Fibroblast of gingiva (primary cell): ENCODE data around the gene HFM1.
"Not testable (repeated sequence)": the region's sequence is repeated elsewhere in the genome, so short reads cannot be mapped to it uniquely, and the experiment has no call there.

Experiments used
- DNase-seq: peaks from one replicate; pipeline ENCODE4 v3.0.0-alpha.2; 2011; ENCODE audit warnings: low read depth

HFM1 gene

DNA sequence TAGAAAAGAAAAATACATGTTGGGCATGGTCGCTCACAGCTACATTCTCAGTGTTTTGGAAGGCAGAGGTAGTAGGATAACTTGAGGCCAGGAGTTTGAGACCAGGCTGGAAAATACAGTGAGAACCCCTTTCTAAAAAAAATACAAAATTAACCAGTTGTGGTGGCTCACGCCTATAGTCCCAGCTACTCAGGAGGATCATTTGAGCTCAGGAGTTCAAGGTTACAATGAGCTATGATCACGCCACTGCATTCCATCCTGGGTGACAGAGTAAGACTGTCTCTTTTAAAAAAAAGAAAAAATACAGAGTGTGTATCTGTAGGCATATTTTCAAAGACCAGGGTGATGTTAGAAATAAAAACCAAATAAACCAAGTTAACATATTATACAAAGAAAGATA, 57.8 kb downstream of the HFM1 start:
- DNase-seq: no peak

DNA sequence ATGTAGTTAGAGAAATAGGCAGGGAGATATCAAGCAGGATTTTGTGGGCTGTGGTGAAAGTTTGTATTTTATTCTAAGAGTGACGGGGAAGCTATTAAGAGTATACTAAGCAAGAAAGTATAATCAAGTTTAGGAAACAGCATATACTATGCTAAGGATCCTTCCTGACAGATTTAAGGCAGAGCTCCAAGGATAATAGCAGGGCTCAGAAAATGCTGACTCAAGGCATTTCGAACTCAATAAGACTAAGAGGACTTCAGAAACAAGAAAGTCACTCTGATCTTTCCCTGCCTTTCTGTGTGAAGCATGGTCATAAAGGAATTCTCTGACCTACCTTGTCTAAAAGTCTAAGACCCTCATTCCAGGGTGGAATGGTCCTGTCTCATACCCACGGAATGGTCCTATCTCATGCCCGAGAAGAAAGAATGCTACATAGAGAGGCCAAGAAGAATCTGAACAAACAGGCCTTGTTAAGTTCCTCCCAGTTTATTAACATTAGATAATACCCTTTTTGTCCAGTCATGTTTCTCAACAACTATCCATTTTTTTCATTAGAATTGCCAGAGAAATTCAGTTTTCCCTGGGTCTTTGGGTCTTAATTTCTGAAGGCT, 59.1 kb downstream of the HFM1 start:
- no peak for DNase-seq

DNA sequence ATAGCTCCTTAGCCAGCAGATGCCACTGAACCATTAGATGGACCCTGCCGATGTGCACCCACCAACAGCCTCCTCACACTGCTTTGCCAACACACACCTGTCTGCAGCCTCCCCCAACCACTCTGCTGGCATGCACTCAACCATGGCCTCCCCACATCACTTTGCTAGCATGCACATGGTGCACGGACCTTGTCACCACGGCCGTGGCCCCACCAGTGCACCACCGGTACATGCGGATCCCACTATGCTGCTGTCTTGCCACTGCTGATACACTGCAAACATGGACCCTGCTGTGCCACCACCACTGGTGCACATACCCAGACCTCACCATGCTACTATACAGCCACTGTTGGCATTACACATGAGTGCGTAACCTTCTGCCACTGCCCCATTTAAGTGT, 66.1 kb downstream of the HFM1 start:
- DNase-seq: no peak

DNA sequence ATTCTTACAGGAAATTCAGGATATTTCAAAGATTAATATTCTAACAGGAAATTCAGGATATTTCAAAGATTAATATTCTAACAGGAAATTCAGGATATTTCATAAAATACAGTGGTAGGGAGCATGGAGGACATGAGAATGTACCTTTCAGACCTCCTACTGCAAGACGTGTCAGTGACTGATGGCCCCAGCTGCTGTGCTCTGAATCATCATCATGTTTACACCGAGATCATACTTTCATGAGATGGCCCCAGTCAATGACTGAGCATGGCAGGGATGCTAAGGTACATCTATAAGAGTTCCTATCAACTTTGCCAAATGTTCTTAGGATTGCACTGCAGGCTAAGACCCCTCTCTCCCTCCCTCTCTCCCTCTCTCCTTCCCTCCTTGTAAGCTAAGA, 69.0 kb downstream of the HFM1 start:
- DNase-seq: no peak

DNA sequence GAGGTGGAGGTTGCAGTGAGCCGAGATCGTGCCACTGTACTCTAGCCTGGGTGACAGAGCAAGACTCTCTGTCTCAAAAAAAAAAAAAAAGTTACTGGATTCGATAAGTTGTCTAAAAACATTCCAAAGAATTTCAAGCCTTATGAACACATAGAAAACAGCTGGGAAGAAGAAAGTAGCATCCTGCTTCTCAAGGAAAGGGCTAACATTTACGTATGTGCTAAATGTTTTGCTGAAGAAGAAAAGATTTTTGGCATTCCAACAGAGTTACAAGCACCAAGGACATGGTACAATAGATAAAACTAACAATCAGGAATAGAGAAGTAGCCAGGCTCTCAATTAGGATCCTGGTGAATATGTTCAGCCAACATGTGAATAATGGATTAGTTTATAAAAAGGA, 69.8 kb downstream of the HFM1 start:
- DNase-seq: no peak

DNA sequence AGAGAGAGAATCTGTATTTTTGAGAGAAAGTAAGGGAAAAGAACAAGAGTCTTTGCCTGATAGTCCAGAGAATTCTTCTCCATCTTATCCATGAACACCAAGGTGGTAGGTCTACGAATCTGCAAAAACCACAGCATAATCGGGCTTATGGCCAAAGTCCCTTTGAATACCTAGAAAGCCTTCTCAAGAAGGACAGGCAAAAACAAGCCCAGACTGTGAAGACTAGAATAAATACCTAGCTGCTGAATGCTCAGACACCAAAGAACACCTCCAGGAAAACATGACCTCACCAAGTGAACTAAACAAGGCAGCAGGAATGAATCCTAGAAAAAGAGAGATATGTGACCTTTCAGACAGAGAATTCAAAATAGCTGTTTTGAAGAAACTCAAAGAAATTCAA, 79.2 kb downstream of the HFM1 start:
- no peak for DNase-seq

DNA sequence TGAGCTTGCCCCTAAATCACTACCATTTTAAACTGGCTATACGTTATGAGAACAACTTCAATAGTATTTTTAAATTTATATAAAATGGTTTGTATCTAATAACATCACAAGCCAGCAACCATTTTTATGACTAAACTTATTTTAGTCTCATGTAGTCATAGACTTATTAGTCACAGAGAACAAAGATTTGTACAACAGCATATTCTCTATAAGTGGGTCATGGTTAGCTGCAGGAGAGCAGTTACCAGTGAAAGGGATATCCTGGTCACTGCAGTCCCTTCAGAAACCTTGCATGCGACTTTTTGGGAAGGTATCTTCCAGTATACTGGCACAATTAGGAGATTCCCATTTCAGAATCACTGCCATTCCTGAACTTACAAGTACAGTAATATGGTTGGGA, 90.0 kb downstream of the HFM1 start:
- DNase-seq: no peak

DNA sequence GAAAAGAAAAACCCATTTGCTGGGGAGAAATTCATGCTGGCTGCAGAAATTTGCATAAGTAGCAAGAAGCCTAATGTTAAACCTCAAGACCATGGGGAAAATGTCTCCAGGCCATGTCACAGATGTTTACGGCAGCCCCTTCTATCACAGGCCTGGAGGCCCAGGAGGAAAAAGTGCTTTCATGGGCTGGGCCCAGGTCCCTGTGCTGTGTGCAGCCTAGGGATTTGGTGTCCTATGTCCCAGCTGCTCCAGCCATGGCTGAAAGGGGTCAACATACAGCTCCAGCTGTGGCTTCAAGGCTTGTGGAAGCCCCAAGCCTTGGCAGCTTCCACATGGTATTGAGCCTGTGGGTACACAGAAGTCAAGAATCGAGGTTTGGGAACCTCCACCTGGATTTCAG, 93.0 kb downstream of the HFM1 start:
- DNase-seq: no peak

DNA sequence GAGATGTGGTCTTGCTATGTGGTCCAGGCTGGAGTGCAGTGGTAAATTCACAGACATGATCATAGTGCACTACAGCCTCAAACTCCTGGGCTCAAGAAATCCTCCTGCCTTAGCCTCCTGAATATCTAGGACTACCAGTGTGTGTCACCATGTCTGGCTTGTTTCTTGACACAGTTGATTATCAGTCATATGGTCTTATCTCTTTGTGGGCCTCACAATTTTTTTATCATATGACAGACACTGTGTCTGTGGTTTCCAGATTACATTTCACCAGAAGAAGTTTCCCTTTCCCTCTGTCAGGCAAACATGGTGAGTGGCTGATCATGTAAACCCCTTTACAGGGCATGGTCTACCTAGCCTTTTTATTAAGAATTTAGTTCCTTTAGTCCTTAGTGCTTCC, 96.1 kb downstream of the HFM1 start:
- DNase-seq: no peak

DNA sequence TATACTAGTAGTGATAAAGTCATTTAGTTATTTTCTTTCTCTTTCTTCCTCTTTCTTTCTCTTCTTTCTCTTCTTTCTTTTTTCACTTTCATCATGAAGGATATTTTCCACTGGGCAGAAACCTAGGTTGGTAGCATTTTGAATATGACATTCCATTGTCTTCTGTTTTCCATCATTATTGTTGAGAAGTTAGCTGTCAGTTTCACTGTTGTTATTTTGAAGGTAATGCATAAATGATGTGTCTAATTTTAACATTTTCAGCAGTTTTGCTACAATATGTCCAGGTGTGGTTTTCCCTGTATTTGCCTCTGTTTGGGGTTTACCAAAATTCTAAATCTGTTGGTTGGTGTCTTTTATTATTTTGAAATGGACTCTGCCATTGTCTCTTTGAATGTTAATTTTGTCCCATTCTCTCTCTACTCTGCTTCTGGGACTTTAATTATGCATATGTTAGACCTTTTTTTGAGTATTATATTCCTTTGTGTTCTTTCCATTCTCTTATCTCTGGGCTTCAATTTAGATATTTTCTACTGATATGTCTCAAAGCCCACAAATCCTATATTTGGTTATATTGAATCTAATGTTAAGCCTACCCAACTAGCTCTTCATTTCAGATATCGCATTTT, 96.7 kb downstream of the HFM1 start:
- DNase-seq: no peak

DNA sequence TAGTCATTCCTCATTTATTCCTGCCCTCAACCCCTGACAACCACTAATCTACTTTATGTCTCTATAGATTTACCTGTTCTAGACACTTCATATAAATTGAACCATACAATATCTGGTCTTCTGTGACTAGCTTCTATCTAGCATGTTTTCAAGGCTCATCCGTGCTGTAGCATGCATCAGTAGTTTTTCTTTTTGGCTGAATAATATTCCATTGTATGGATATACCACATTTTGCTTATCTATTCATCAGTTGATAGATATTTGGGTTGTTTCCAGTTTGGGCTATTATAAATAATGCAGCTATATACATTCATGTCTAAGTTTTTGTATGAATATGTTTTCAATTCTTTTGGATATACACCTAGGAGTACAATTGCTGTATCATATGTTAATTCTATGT, 101.5 kb downstream of the HFM1 start:
- no peak for DNase-seq

DNA sequence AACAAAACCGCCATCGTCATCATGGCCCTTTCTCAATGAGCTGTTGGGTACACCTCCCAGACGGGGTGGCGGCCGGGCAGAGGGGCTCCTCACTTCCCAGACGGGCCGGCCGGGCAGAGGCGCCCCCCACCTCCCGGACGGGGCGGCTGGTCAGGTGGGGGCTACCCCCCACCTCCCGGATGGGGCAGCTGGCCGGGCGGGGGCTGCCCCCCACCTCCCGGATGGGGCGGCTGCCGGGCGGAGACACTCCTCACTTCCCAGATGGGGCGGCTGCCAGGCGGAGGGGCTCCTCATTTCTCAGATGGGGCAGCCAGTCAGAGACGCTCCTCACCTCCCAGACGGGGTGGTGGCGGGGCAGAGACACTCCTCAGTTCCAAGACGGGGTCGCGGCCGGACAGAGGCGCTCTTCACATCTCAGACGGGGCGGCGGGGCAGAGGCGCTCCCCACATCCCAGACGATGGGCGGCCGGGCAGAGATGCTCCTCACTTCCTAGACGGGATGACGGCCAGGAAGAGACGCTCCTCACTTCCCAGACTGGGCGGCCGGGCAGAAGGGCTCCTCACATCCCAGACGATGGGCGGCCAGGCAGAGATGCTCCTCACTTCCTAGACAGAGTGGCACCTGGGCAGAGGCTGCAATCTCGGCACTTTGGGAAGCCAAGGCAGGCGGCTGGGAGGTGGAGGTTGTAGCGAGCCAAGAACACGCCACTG, 115.6 kb downstream of the HFM1 start:
- not testable (repeated sequence) for DNase-seq

DNA sequence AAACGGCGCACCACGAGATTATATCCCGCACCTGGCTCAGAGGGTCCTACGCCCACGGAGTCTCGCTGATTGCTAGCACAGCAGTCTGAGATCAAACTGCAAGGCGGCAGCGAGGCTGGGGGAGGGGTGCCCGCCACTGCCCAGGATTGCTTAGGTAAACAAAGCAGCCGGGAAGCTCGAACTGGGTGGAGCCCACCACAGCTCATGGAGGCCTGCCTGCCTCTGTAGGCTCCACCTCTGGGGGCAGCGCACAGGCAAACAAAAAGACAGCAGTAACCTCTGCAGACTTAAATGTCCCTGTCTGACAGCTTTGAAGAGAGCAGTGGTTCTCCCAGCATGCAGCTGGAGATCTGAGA, 117.7 kb downstream of the HFM1 start:
- DNase-seq: not testable (repeated sequence)

DNA sequence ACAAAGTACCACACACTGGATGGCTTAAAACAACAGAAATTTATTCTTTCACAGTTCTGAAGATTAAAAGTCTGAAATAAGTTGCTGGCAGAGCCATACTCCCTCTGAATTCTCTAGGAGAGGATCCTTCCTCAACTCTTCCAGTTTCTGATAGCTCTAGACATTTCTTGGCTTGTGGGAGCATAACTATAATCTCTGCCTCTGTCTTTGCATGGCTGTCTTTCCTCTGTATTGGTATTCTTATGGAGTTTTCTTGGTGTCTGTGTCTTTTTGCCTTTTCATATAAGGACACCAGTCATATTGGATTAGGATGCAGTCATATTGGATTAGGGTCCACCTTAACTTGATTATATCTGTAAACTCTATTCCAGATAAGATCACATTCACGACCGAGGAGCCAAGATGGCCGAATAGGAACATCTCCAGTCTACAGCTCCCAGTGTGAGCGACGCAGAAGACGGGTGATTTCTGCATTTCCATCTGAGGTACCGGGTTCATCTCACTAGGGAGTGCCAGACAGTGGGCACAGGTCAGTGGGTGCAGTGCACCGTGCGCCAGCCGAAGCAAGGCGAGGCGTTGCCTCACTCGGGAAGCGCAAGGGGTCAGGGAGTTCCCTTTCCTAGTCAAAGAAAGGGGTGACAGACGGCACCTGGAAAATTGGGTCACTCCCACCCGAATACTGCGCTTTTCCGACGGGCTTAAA, 118.2 kb downstream of the HFM1 start:
- not testable (repeated sequence) for DNase-seq

DNA sequence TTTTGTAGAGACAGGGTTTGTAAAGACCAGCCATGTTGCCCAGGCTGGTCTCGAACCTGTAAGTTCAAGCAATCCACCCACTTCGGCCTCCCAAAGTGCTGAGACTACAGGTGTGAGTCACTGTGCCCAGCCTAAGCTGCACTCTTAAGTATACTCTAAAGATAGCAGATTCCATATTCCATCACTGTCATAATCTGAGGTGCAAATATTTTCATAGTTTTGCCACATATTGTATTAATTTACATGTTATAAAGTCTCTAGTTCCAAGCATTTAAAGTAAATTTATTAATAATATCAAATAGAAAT, 121.3 kb downstream of the HFM1 start:
- DNase-seq: no peak

DNA sequence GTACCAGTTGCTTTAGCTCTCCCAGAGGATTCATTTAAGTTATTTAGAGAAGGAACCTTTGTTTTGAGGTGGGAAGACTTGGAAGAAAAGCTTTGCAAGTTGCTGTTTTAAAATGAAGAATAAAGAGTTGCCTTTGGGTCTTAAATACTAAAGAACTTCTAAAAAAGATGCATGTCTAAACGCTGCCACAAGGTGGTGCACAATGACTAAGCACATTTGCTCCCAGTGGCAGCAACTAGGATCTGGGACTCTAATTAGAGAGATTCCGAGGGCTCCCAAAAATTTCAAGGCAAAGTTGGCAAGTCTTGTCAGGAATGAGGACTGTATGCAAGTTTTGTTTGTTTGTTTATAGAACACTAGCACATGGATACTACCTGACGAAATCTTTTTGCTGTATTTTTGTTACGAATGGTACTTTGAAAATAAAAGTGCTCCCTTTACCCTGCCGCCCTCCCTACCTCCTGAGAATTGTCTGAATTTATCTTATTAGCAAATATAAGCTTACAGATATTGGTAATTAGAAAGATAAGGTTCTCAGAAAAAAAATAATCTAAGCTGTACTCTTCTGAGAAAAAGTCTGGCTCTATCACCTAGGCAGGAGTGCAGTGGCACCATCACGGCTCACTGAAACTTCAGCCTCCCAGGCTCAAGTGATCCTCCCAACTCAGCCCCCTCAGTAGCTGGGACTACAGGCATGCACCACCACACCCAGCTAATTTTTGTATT, 121.8 kb downstream of the HFM1 start:
- DNase-seq: peak; percentile 71

DNA sequence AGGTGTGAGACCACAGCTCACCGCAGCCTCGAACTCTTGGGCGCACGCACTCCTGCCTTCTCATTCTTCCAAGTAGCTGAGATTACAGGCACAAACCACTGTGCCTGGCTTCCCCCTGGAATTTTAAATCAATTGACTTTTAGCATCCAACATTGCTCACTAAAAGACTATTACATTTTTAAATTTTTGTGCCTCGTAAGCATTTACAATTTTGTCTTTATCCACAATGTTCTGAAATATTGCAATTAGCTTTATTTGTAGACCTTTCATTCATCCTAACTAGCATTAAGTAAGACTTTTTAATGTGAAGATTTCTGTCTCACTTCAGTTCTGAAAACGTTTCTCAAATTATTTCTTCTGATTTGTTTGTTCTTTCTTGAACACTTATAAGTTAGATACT, 122.9 kb downstream of the HFM1 start:
- no peak for DNase-seq

DNA sequence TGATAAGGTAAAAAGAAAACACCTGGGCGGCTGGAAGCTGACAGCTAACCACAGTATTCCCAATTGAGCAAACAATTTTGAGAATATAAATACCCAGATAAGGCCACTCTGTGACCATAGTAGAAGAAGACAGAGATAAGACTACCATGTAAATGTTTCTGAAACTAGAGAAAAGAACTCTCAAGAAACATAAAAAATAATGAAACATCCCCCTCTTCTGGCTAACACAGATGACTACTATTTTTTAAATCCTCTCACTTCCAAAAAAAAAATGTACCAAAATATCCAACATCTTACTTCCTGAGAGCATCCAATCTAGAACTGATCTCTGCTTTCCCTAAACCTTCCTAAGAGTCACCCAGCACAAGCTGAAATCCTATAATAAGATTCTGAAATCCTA, 125.9 kb downstream of the HFM1 start:
- DNase-seq: peak; percentile 6

DNA sequence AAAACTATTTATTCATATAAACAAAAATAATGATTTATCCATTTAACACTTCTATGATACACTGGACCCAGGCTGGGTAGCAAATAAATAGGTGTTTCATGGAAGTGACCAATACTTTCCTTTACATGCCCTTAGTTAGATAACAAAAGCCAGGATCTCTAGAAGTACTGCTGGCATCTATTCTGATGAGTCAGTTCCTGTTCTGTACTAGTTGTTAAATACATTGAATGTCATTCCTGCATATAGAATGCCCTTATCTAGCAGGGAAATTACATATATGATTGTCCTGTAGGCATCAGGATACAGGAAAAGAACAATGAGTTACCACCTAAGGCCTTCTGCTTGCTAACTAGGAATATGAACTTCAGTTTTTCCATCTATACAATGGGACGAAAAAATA, 130.8 kb downstream of the HFM1 start:
- DNase-seq: no peak

DNA sequence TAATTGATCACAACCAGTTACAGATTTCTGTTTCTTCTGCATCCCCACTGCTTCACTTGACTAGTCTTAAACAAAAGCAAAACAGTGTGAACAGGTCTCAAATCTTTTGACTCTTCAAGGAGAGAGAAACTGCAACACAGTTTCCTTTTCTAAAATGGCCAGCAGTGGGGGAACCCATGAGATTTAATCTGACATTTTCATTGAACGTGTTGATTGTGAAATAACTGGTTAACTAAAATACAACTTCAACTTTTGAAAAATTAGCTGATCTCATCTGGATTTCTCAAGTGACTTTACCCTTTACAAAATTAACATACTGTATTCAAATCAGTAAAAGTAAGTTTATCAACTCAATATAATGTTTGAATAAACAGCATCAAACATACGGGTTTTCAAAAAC, 143.0 kb downstream of the HFM1 start:
- no peak for DNase-seq

DNA sequence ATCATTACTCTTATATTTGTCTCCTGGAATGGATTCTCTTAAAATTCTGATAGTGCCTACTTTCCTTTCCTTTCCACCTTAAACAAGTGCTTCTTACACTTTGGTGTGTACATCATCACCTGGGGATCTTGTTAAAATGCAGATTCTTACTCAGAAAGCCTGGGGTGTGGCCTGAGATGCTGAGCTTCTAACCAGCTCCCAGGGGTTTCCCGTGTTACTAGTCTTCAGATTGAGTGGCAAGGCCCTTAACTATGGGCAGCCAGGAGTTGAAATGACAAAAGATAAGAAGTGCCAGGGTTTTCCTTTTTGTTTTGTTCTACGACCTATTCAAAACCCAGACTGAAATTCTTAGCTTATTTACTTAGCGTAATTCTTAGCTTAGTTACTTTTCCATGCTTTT, 159.2 kb downstream of the HFM1 start:
- no peak for DNase-seq

DNA sequence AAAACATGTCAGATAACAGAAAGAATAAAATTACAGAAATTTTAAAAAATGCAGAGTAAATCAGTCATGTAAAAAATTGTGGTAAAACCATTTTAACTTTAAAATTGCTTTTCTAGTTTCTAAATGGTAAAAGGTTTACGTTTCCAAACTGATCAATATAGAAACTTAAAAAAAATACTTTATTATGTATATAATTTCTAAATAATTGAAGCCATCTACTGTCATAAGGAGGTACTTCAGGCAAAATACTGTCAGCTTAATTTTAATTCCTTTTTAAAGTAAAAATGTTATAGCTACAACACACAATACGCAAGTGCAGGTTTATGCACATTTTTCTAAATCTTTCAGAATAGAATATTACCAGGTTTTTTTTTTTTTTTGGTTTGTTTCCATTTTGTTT, 159.9 kb downstream of the HFM1 start:
- DNase-seq: no peak

DNA sequence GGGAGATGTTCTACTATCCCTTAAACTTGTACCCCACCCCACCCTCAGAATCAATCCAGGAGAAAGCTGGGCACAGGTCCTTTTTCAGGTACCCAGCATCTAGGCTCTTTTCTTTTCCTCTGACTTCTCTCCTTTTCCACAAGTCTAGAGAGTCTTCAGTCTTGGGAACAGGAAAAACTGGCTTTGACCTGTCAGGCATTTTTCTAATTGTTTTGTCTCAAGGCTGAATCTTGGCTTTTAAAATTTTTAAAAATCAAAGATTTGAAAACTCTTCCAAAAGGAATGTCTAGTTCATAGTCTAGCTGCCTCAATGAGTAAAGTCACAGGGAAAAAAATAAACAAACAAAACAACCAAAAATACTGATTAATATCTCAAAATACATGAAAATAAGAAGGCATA, 161.5 kb downstream of the HFM1 start:
- DNase-seq: no peak
